Caco-2 (cell line): ENCODE data around the gene DOK6. TPM values are rescaled to one million over a fixed set of nuclear protein-coding genes. Genes with fewer than 3 reads are reported as not detected.

Source experiments
- BruUV-seq: library from RNA; stranded (reverse); fragments of 400-500 nt; replicated peaks from 2 replicates; lab custom pipeline; 2021; lab: Mats Ljungman, UMichigan
- CTCF ChIA-PET: fragments of 300-600 bp; sonication (Branson Sonifier 250); formaldehyde crosslinking; loops from one replicate; lab custom pipeline; 2022; ENCODE audit warnings: antibody characterized with exemption; lab: Charles Lee
- POLR2A ChIA-PET: fragments of 300-600 bp; sonication (Branson Sonifier 250); formaldehyde crosslinking; loops from one replicate; lab custom pipeline; 2022; ENCODE audit warnings: antibody characterized with exemption; lab: Charles Lee
- DNase-seq, 2 experiments: peaks; one replicate each; pipeline versions ENCODE4 v3.0.0 to v3.0.0-alpha.2; 2020 to 2022
- H3K27me3 ChIP-seq: replicated peaks from 2 replicates; pipeline ENCODE4 v1.6.0; 2011; ENCODE audit warnings: low read length; ENCODE audit not compliant: control insufficient read depth, insufficient read depth
- H3K36me3 ChIP-seq: 2 replicates; pipeline ENCODE4 v1.5.1; 2011; ENCODE audit warnings: low read length; ENCODE audit not compliant: control insufficient read depth, insufficient read depth
- H3K4me1 ChIP-seq: fragments of 250-450 bp; sonication (Bioruptor Pico); 2 replicates; pipeline ENCODE4 v1.5.1; 2020; ENCODE audit warnings: mild to moderate bottlenecking
- H3K4me3 ChIP-seq: 2 replicates; pipeline ENCODE4 v1.5.1; 2011; ENCODE audit warnings: low read depth, mild to moderate bottlenecking, control low read depth, low read length
- H3K9me3 ChIP-seq: fragments of 250-450 bp; sonication (Bioruptor Pico); 2 replicates; pipeline ENCODE4 v1.5.1; 2020; ENCODE audit warnings: mild to moderate bottlenecking, moderate library complexity
- H3K27ac Mint-ChIP-seq: one replicate; pipeline ENCODE4 v1.8.0; 2022; ENCODE audit warnings: mixed read lengths; ENCODE audit not compliant: unreplicated experiment
- H3K27me3 Mint-ChIP-seq: one replicate; pipeline ENCODE4 v1.8.0; 2022; ENCODE audit warnings: mixed read lengths; ENCODE audit not compliant: insufficient read depth, unreplicated experiment
- H3K36me3 Mint-ChIP-seq: one replicate; pipeline ENCODE4 v1.8.0; 2022; ENCODE audit warnings: mild to moderate bottlenecking, mixed read lengths; ENCODE audit not compliant: insufficient read depth, unreplicated experiment
- H3K4me1 Mint-ChIP-seq: one replicate; pipeline ENCODE4 v1.8.0; 2022; ENCODE audit warnings: low read depth, mixed read lengths; ENCODE audit not compliant: unreplicated experiment
- H3K4me3 Mint-ChIP-seq: one replicate; pipeline ENCODE4 v1.8.0; 2022; ENCODE audit warnings: mild to moderate bottlenecking, moderate library complexity, mixed read lengths; ENCODE audit not compliant: unreplicated experiment
- H3K9me3 Mint-ChIP-seq: one replicate; pipeline ENCODE4 v1.8.0; 2022; ENCODE audit warnings: mixed read lengths; ENCODE audit not compliant: unreplicated experiment
- intact Hi-C: fragments of 100-400 bp; cut with micrococcal nuclease; formaldehyde crosslinking; loops from one replicate; pipeline ENCODE4 v1.10.0; 2022; ENCODE audit not compliant: unreplicated experiment
- total RNA-seq: library from RNA; stranded (reverse); gene quantifications from 2 replicates; pipeline ENCODE4 v1.2.3, GENCODE V29; 2022
- TF ChIP-seq, protein P1 (sequence below), 2 experiments: fragments of 200-600 bp in 1 of 2; IDR thresholded peaks; 1 replicate in 1 of 2; 2 replicates in 1 of 2; pipeline versions ENCODE4 v1.5.1 to v1.8.0; 2011 to 2022; ENCODE audit warnings: antibody characterized with exemption in 1 of 2, control low read depth in 1 of 2, inconsistent platforms in 1 of 2, low read depth in 1 of 2, low read length in 1 of 2, mild to moderate bottlenecking in 1 of 2, moderate library complexity in 1 of 2; ENCODE audit not compliant: insufficient read depth in 1 of 2, severe bottlenecking in 1 of 2, unreplicated experiment in 1 of 2

DOK6 gene
- total RNA-seq, 1 experiment from 2014 or later: not detected

DNA sequence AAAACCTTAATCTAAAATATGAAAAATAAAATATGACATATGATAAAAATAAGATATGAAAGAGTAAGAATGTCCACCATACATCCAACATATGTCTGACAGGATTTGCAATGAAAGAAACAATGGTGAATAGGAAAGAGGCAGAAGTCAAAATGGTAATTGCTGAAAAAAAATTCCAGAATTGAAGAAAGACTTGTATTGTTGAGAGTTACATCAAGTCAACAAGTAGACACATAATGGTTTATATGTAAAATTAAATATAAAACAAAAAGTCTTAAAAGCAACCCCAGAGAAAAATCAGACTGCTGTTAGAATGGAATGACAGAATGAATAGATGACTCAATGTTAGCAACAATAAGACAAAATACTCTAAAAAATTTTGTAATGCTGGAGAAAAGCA is 255.1 kb downstream of the DOK6 start:
- no peaks in the 10 kb centered on the region for H3K9me3 Mint-ChIP-seq
- DNase-seq: no peak
- ChIA-PET POLR2A (no interaction called here), CTCF (no interaction called here)
- H3K36me3 Mint-ChIP-seq: no peaks in the 10 kb centered on the region
- no peak overlapping the region for H3K4me3 Mint-ChIP-seq
- no peak overlapping the region for H3K27ac Mint-ChIP-seq
- Histone ChIP-seq H3K9me3 (no peaks in the 10 kb centered on the region), H3K4me3 (no peak overlapping the region), H3K4me1 (no peaks in the 10 kb centered on the region), H3K27me3 (no peaks in the 10 kb centered on the region), H3K36me3 (no peaks in the 10 kb centered on the region)
- TF ChIP-seq, protein P1, sequence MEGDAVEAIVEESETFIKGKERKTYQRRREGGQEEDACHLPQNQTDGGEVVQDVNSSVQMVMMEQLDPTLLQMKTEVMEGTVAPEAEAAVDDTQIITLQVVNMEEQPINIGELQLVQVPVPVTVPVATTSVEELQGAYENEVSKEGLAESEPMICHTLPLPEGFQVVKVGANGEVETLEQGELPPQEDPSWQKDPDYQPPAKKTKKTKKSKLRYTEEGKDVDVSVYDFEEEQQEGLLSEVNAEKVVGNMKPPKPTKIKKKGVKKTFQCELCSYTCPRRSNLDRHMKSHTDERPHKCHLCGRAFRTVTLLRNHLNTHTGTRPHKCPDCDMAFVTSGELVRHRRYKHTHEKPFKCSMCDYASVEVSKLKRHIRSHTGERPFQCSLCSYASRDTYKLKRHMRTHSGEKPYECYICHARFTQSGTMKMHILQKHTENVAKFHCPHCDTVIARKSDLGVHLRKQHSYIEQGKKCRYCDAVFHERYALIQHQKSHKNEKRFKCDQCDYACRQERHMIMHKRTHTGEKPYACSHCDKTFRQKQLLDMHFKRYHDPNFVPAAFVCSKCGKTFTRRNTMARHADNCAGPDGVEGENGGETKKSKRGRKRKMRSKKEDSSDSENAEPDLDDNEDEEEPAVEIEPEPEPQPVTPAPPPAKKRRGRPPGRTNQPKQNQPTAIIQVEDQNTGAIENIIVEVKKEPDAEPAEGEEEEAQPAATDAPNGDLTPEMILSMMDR (IDR thresholded peaks at IDR 0.05; ENCODE audit: insufficient read depth in 1 of 2, low read depth in 1 of 2, low read length in 1 of 2, severe bottlenecking in 1 of 2, unreplicated experiment in 1 of 2): no peak
- no peaks in the 10 kb centered on the region for H3K4me1 Mint-ChIP-seq
- BruUV-seq: no TSS peak
- H3K27me3 Mint-ChIP-seq: peaks cover 4% of the 10 kb centered on the region
- intact Hi-C loops: no loop called here

- Mint-ChIP-seq H3K27me3 (peaks cover 4% of the 10 kb centered on the region), H3K36me3 (no peaks in the 10 kb centered on the region), H3K9me3 (no peaks in the 10 kb centered on the region), H3K4me3 (no peak overlapping the region), H3K4me1 (no peaks in the 10 kb centered on the region), H3K27ac (no peak overlapping the region)
- BruUV-seq: no TSS peak
- Histone ChIP-seq H3K27me3 (no peaks in the 10 kb centered on the region), H3K36me3 (no peaks in the 10 kb centered on the region), H3K9me3 (no peaks in the 10 kb centered on the region), H3K4me1 (no peaks in the 10 kb centered on the region), H3K4me3 (no peak overlapping the region)
- intact Hi-C loops: no loop called here
- ChIA-PET POLR2A (no interaction called here), CTCF (no interaction called here)
- TF ChIP-seq, protein P1 (IDR thresholded peaks at IDR 0.05; ENCODE audit: insufficient read depth in 1 of 2, low read depth in 1 of 2, low read length in 1 of 2, severe bottlenecking in 1 of 2, unreplicated experiment in 1 of 2): no peak
- no peak for DNase-seq
Measured at GRCh38 chr18:69658103-69658502, 257.4 kb downstream of the DOK6 start.

DNA sequence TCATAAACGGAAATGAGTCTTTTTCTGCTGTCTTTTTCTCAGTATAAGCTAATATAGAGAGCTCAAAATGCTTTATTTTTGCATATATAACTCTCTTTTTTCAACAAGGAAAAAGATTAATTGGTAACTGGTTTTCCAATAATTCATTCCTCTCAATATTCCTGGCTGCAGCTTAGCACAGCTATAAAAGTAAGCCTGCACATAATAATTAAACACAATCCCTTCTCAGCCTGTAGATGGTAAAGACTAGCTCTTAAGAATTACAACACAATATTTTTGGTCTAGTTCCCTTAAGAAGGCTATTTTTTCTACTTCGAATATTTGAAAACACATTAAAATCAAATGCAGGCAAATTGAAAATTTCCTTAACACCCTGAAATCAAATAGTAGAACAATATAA is 258.0 kb downstream of the DOK6 start:
- intact Hi-C loops: no loop called here
- no peaks in the 10 kb centered on the region for H3K27me3 ChIP-seq
- no peak overlapping the region for H3K4me3 Mint-ChIP-seq
- no TSS peak for BruUV-seq
- ChIA-PET POLR2A (no interaction called here), CTCF (no interaction called here)
- no peak overlapping the region for H3K4me3 ChIP-seq
- H3K36me3 ChIP-seq: no peaks in the 10 kb centered on the region
- TF ChIP-seq, protein P1 (IDR thresholded peaks at IDR 0.05; ENCODE audit: insufficient read depth in 1 of 2, low read depth in 1 of 2, low read length in 1 of 2, severe bottlenecking in 1 of 2, unreplicated experiment in 1 of 2): no peak
- no peak overlapping the region for H3K27ac Mint-ChIP-seq
- no peaks in the 10 kb centered on the region for H3K36me3 Mint-ChIP-seq
- H3K9me3 Mint-ChIP-seq: no peaks in the 10 kb centered on the region
- H3K27me3 Mint-ChIP-seq: peaks cover 4% of the 10 kb centered on the region
- no peaks in the 10 kb centered on the region for H3K4me1 Mint-ChIP-seq
- H3K4me1 ChIP-seq: no peaks in the 10 kb centered on the region
- no peak for DNase-seq
- H3K9me3 ChIP-seq: no peaks in the 10 kb centered on the region
